Measurements from ENCODE around the gene TSPAN14.

Gene TSPAN14

GRCh38 chr10:80457554-80458262, 3.6 kb downstream of the TSPAN14 start:
- DNase-seq: peak; percentile 79

DNA sequence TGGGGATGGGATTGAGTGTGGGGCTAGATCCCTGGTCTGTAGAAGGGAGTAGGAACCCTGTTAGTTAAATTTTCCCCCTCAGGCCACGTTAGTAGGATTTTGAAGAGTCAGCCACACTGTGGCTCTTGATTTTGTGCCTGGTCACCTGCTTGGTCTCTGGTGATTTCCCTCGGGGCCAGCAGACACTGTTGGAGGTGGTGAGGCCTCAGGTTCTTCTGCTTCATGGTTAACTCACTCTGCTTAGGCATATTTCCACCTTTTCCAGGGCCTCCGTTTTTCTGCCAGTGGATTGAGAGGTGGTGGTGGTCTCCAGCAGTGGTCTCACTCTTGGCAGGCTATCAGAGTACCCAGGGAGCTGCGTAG, 4.1 kb downstream of the TSPAN14 start:
- DNase-seq: no peak

DNA sequence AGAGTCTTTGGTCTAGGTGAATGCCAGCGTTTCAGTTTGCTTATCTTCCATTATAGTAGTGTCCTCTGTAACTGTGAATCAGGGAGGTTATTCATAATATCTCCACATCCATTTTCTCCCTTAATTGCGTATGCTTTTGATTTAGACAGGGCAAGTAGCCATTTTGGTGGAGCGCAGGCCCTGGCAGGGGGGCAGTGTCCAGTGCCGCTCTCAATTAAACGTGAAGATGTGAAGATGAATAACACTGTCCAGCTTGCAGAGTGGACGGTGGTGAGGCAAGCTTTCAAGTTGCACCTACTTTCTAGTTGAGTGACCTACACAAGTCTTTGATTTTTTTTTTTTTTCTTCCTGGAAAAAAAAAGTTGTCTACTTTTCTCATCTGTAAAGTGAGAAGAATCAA, 4.5 kb downstream of the TSPAN14 start:
- no peak for DNase-seq

GRCh38 chr10:80459047-80459865, 5.1 kb downstream of the TSPAN14 start:
- peak; percentile 96 for DNase-seq

DNA sequence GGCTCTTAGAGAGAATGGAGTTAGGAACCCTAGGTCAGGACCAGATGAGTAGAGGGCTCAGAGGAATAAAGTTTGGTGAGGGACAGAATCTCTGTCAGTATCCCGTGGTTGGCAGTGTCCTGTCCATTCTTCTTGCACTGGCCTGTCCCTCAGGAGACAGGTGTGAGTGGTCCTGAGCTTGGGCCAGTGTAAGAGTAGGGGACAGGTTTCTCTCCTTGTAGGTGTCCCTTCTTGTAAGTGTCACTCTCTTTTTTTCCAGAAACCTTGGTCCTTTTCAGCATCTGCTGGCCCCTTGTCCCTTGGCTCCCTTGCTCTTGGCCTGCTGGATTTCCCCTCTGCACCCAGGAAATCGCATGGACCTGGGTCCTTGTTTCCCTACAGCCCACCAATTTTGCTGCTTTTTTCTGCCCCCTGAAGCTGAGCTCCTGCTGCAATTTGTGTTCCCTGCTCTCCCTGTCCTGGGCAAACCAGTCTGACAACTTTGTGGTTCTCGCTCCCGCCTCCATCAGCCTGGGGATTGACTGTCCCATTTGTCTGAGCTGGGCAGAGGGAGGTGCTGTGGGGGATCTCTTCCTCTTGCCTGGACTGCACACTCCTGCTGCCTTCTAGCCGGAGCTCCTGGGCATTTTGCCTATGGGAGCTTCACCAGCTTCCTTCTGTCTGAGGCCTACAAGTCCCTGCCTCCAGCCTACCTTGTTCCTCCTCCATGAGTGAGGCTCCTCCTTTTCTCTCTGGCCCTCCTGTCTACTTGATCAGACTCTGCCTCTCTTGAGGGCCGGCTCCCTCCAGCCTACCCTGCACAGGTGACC, 6.5 kb downstream of the TSPAN14 start:
- DNase-seq: peak; percentile 98

DNA sequence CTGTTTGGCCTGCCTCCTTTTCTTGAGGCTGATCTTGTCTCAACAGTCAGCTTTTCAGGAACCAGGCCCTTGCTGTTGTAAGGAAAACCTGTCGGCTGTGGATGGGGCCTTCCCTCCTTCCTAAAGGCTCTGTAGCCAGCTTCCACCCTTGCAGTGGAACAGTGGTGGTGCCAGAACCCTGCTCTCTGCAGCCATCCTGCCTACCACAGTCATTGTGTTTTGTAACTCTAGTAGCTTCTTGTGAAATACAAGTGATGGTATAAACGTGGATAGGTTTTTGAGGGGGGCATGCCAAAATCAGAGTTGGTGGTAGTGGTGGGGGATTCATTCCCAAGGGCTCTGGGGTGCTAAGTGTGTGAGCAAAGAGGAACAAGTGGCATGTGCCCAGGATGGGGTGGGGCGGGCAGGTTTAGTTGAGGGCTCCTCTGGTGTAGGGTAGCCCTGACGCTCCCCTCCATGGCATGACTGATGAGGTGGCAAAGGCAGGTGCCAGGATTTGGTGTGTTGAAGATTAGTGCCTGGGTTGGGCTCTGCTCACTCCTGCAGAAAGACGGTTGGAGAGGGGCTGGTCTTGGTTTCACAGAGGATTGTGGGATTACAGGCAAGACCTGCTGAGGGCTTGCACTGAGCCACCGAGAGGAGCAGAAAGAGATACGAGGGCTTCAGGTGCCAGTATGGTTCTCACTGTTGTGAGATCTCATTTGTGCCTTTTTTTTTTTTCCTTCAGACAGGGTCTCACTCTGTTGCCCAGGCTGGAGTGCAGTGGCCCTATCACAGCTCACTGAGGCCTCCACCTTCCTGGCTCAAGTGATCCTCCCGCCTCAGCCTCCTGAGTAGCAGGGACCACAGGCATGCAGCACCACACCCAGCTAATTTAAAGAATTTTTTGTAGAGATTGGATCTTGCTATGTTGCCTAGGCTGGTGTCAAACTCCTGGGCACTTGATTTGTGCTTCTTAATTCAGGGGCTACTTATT, 7.4 kb downstream of the TSPAN14 start:
- no peak for DNase-seq

GRCh38 chr10:80462299-80462980, 8.3 kb downstream of the TSPAN14 start:
- DNase-seq: no peak

GRCh38 chr10:80462981-80463741, 9.1 kb downstream of the TSPAN14 start:
- no peak for DNase-seq

DNA sequence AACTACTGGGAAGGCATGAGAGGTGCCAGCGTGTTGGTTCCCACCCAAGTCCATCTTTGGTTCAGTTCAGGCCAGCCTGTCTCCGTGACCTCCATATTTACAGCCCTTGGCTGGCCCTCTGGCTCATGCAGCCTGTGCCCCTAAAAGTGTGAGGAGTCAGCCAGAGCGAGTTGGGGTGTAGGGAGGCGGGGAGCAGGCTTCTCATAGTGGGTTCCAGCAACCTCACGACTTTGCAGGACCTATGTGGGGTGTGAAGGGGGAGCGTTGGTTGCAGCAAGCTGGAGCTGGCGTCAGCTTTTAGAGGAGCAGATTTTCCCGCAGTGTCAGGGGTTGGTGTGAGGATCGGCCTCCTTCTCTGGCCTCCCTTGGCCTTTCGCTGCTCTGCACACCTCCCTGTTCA, 9.8 kb downstream of the TSPAN14 start:
- no peak for DNase-seq

DNA sequence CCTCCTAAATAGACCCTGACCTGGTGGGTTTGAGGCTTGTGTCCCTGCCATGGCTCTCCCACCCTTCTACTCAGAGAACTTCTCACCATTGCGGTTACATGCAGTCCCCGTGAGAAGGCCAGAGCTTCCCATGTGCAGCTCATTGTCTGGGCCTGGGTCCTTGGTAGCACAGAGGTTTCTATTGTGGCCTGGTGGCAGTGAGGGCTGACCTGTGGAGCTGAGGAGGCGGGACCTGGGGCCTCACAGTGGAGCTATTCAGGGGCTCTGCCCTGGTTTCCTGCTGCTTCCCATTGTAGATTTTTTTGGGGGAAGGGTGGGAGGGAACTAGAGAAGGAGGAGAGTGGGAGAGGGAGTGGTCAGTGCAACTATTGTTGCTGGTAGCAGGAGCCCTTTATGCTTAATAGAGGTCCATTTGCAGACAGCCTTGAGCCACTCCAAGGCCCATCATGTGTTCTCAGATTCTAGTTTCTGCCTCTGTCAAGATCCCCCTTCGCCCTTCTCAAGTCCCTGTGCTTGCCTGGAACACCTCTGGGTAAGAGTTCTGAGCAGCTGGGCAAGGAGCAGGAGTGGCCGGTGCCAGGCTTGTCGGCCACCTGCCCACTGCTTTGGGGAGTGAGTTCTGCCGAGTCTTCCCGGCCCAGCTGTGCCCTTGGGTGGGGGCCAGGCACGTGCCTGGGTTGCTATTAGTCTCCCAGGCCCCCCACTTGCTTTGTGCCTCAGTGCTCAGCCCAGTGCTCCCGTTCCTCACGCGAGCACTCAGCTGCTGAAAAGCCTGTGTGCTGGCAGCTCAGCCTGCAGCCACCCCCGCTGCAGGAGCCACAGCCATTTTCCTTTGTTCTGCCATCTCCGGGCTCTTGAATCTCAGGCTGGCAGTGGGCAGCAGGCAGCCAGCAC, 10.7 kb downstream of the TSPAN14 start:
- DNase-seq: peak; percentile 95

DNA sequence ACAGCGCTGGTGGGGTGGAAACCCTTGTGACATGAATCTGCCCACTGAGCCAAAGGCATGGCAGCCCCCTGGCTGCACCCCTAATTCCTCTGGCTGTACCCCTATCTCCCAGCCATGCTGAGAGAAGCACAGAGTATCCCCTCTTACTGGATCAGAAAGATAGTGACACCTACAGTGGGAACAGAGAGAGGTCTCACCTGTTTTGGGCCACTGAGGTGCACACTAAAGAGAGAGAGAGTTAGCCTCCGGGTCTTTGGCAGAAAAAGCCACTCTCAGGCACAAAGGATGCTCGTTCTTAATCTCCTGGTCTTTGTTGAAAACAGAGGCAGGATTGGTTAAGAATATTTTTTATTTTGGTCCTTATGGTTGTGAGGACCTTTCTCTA, 11.3 kb downstream of the TSPAN14 start:
- no peak for DNase-seq

- no peak for DNase-seq
Observed at GRCh38 chr10:80465839-80466590, 11.9 kb downstream of the TSPAN14 start.

DNA sequence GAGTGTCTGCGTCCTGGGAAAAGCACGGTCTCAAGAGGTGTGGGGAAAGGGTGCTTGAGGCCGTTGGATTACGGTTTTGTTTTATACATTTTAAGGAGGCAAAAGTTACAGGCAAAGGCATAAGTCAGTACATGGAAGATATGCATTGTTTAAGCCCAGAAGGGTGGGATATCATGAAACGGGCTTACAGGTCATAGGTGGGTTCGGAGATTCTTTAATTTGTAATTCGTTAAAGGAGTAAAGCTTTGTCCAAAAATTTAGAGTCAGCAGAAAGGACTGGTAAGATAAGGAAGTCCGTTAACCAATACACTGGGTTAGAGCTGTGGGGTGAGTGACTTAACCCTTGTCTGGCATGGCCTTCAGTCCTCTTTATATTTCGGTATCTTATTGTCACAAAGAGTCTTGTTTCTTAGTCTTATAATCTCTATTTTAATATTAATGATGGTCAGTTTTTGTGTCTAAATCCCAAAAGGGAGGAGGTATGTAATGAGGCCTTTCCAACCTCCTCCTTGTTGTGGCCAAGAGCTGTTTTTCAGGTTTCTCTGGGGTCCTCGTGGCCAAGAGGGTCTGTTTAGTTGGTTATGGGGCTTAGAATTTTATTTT, 12.7 kb downstream of the TSPAN14 start:
- no peak for DNase-seq

- DNase-seq: peak; percentile 91
Observed at GRCh38 chr10:80468002-80468401, 13.9 kb downstream of the TSPAN14 start.

DNA sequence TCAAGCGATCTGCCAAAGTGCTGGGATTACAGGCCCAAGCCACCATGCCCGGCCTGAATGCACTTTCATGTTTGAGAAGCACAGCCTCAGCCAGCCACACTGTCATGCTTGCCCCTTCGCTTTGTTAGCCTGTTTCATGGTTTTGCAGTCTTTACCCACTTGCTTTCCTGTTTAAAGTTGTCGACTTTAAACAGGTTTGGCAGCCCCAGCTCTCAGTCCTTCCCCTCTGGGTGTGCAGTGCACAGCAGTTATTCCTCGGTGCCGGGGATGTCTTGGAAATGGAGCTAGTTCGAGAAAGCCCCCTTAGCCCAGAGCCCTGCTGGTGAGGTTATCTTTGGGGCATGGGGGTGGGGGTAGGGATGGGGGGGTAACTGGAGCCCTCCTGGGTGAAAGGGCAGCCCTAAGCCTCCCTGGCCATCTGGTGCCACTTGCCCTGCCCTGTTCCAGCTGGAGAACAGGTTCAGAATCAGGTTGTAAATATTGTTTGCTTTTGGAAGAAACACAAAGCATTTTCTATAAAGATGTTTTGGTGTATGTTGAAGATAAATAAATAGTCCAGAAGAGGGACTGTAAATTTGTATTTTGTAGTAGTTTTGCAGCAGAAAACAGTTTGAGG, 14.8 kb downstream of the TSPAN14 start:
- no peak for DNase-seq

GRCh38 chr10:80470266-80470665, 16.2 kb downstream of the TSPAN14 start:
- DNase-seq: no peak

DNA sequence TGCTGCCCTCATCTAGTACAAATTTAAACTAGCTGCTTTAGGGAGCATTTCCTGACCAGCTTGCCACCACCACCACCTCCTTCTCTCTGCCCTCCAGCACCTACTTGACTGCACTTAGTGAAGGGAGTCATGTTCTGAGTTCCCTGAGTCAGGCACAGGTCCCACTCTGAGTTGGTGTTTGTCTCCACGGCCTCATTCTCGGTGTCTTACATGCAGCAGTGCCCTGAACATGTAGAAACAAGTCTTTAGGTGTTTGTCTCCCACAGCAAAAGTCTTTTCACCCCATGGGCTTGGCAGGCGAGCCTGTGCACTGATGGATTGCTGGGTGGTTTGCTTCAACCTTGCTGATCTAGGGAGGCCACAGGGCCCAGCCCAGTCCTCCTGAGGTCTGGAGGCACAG, 16.9 kb downstream of the TSPAN14 start:
- no peak for DNase-seq

- no peak for DNase-seq
Observed at GRCh38 chr10:80471715-80472233, 17.7 kb downstream of the TSPAN14 start.
